H1 (cell line): ENCODE data around the gene TBC1D17. TPM values are rescaled to one million over a fixed set of nuclear protein-coding genes. Genes with fewer than 3 reads are reported as not detected.

Experiments used
- CTCF ChIA-PET: fragments of 300-600 bp; sonication (Branson Sonifier 250); formaldehyde crosslinking; loops from one replicate; lab custom pipeline; 2021; ENCODE audit not compliant: partially characterized antibody; lab: Charles Lee
- POLR2A ChIA-PET: fragments of 300-600 bp; sonication (Branson Sonifier 250); formaldehyde crosslinking; loops from one replicate; lab custom pipeline; 2021; ENCODE audit warnings: inconsistent platforms; ENCODE audit not compliant: partially characterized antibody; lab: Charles Lee
- DNase-seq, 2 experiments: peaks; one replicate each; pipeline versions ENCODE4 v3.0.0 to v3.0.0-alpha.2; 2010 to 2022; ENCODE audit warnings: low spot score in 2 of 2, low read depth in 1 of 2, mixed read lengths in 1 of 2
- FAIRE-seq: peaks from 2 replicates; lab custom pipeline; 2011; peaks lifted over from hg19 to GRCh38; lab: Jason Lieb, UNC
- H2AFZ ChIP-seq: 2 replicates; pipeline ENCODE4 v1.8.1; 2012; ENCODE audit warnings: low read length, inconsistent platforms
- H2AK5ac ChIP-seq: 2 replicates; pipeline ENCODE4 v1.6.1; 2013; ENCODE audit warnings: low read depth, low read length
- H2BK120ac ChIP-seq: replicated peaks from 2 replicates; pipeline ENCODE3; 2013; ENCODE audit warnings: low read depth, low read length, inconsistent platforms
- H2BK12ac ChIP-seq: 2 replicates; pipeline ENCODE4 v1.6.1; 2013; ENCODE audit warnings: low read depth, low read length
- H2BK15ac ChIP-seq: 2 replicates; pipeline ENCODE4 v1.6.1; 2013; ENCODE audit warnings: low read length
- H2BK20ac ChIP-seq: 2 replicates; pipeline ENCODE4 v1.6.1; 2013; ENCODE audit warnings: low read length
- H2BK5ac ChIP-seq: 2 replicates; pipeline ENCODE4 v1.6.1; 2013; ENCODE audit warnings: low read depth, low read length
- H3K14ac ChIP-seq: 2 replicates; pipeline ENCODE4 v1.6.1; 2013; ENCODE audit warnings: inconsistent platforms; ENCODE audit not compliant: insufficient read length
- H3K18ac ChIP-seq: 2 replicates; pipeline ENCODE4 v1.6.1; 2013; ENCODE audit warnings: low read length; ENCODE audit errors: extremely low read depth
- H3K23ac ChIP-seq: 2 replicates; pipeline ENCODE4 v1.6.1; 2013; ENCODE audit warnings: inconsistent platforms; ENCODE audit not compliant: insufficient read length
- H3K23me2 ChIP-seq: 2 replicates; pipeline ENCODE4 v1.6.1; 2013; ENCODE audit warnings: low read depth, low read length
- H3K27ac ChIP-seq: 2 replicates; pipeline ENCODE4 v1.6.1; 2011; ENCODE audit warnings: low read depth, low read length, inconsistent platforms
- H3K27me3 ChIP-seq, 4 experiments: replicated peaks in 1 of 4; 1 replicate in 1 of 4; 2 replicates in 3 of 4; pipeline versions ENCODE4 v1.6.1 to v1.8.1; 2011 to 2013; ENCODE audit warnings: low read length in 3 of 4, mild to moderate bottlenecking in 3 of 4, inconsistent platforms in 2 of 4, mixed read lengths in 2 of 4, moderate library complexity in 1 of 4; ENCODE audit not compliant: control insufficient read depth in 3 of 4, insufficient read depth in 3 of 4; ENCODE audit errors: extremely low read depth in 1 of 4
- H3K36me3 ChIP-seq, 4 experiments: 2 replicates each; pipeline versions ENCODE4 v1.6.1 to v1.8.1; 2011 to 2013; ENCODE audit warnings: mild to moderate bottlenecking in 4 of 4, low read length in 3 of 4, moderate library complexity in 2 of 4, control low read depth in 1 of 4, inconsistent platforms in 1 of 4; ENCODE audit not compliant: insufficient read depth in 4 of 4, control insufficient read depth in 2 of 4
- H3K4ac ChIP-seq: replicated peaks from 2 replicates; pipeline ENCODE3; 2013; ENCODE audit warnings: low read length, low read depth, mixed read lengths, inconsistent platforms; ENCODE audit not compliant: insufficient read length
- H3K4me1 ChIP-seq, 4 experiments: replicated peaks in 1 of 4; 1 replicate in 1 of 4; 2 replicates in 3 of 4; pipeline versions ENCODE4 v1.6.1 to v1.8.1; 2011 to 2013; ENCODE audit warnings: low read length in 3 of 4, inconsistent platforms in 2 of 4, mixed read lengths in 1 of 4; ENCODE audit not compliant: insufficient read depth in 4 of 4, control insufficient read depth in 3 of 4
- H3K4me2 ChIP-seq, 2 experiments: 2 replicates each; pipeline versions ENCODE4 v1.6.1 to v1.8.1; 2011 to 2013; ENCODE audit warnings: low read depth in 2 of 2, low read length in 2 of 2, control low read depth in 1 of 2, inconsistent platforms in 1 of 2, mild to moderate bottlenecking in 1 of 2; ENCODE audit not compliant: insufficient read depth in 1 of 2
- H3K4me3 ChIP-seq, 4 experiments: fragments of 200-600, 300-600 bp in 1 of 4; sonication (generic), shearing (Covaris generic), sonication (Bioruptor Twin) in 1 of 4; 2 replicates each; pipeline versions ENCODE4 v1.5.1 to v1.8.1; 2011 to 2016; ENCODE audit warnings: low read length in 4 of 4, low read depth in 3 of 4, control low read depth in 2 of 4, inconsistent platforms in 2 of 4, mild to moderate bottlenecking in 2 of 4, mixed read lengths in 1 of 4, moderate library complexity in 1 of 4; ENCODE audit not compliant: insufficient read depth in 2 of 4; ENCODE audit errors: extremely low read depth in 1 of 4
- H3K56ac ChIP-seq: replicated peaks from 2 replicates; pipeline ENCODE3; 2013; ENCODE audit warnings: low read depth, mild to moderate bottlenecking, mixed read lengths, low read length, inconsistent platforms; ENCODE audit not compliant: insufficient read length
- H3K79me1 ChIP-seq: 2 replicates; pipeline ENCODE4 v1.6.1; 2013; ENCODE audit warnings: low read depth, low read length, control low read depth
- H3K79me2 ChIP-seq, 2 experiments: 2 replicates each; pipeline versions ENCODE4 v1.6.1 to v1.8.1; 2012 to 2013; ENCODE audit warnings: low read length in 2 of 2, mild to moderate bottlenecking in 2 of 2, inconsistent platforms in 1 of 2; ENCODE audit not compliant: insufficient read depth in 2 of 2, control insufficient read depth in 1 of 2
- H3K9ac ChIP-seq, 4 experiments: replicated peaks in 1 of 4; 1 replicate in 1 of 4; 2 replicates in 3 of 4; pipeline versions ENCODE4 v1.6.1 to v1.8.1; 2011 to 2013; ENCODE audit warnings: low read depth in 3 of 4, low read length in 3 of 4, control low read depth in 2 of 4, mild to moderate bottlenecking in 2 of 4, moderate library complexity in 2 of 4, inconsistent platforms in 1 of 4; ENCODE audit errors: extremely low read depth in 1 of 4
- H3K9me3 ChIP-seq, 2 experiments: 2 replicates each; pipeline versions ENCODE4 v1.6.1 to v1.8.1; 2012 to 2013; ENCODE audit warnings: mild to moderate bottlenecking in 2 of 2, moderate library complexity in 2 of 2, control low read depth in 1 of 2, inconsistent platforms in 1 of 2, low read depth in 1 of 2, low read length in 1 of 2, mixed read lengths in 1 of 2; ENCODE audit not compliant: insufficient read depth in 2 of 2
- H4K20me1 ChIP-seq, 2 experiments: replicated peaks in 1 of 2; 2 replicates each; pipeline versions ENCODE3 to v1.8.1; 2011 to 2013; ENCODE audit warnings: inconsistent platforms in 2 of 2, low read length in 2 of 2, mild to moderate bottlenecking in 1 of 2; ENCODE audit not compliant: insufficient read depth in 2 of 2, control insufficient read depth in 1 of 2
- H4K5ac ChIP-seq: 2 replicates; pipeline ENCODE4 v1.6.1; 2013; ENCODE audit warnings: low read length, low read depth, mixed read lengths, inconsistent platforms; ENCODE audit not compliant: insufficient read length
- H4K8ac ChIP-seq: 2 replicates; pipeline ENCODE4 v1.8.0; 2013; ENCODE audit warnings: mild to moderate bottlenecking, moderate library complexity, low read length, inconsistent platforms; ENCODE audit not compliant: insufficient read depth; ENCODE audit errors: extremely low read depth
- H4K91ac ChIP-seq: replicated peaks from 2 replicates; pipeline ENCODE3; 2013; ENCODE audit warnings: low read length, mixed read lengths, inconsistent platforms; ENCODE audit not compliant: insufficient read length
- CBX5 ChIP-seq: fragments of 300-800, 300-1000 bp; sonication (generic); IDR thresholded peaks from 2 replicates; pipeline ENCODE4 v1.7.1; 2016; ENCODE audit warnings: antibody characterized with exemption, low read length, low read depth
- GABPA ChIP-seq: IDR thresholded peaks from 2 replicates; pipeline ENCODE4 v1.6.1; 2011; ENCODE audit warnings: mild to moderate bottlenecking, low read length, moderate library complexity, borderline replicate concordance; ENCODE audit not compliant: insufficient read depth
- HDAC6 ChIP-seq: IDR thresholded peaks from one replicate; pipeline ENCODE4 v1.7.1; 2012; ENCODE audit warnings: low read depth, mild to moderate bottlenecking, inconsistent platforms, low read length, moderate library complexity
- KDM5A ChIP-seq: fragments of 200-600 bp; IDR thresholded peaks from 2 replicates; pipeline ENCODE4 v1.7.1; 2012; ENCODE audit warnings: mild to moderate bottlenecking, low read length, inconsistent platforms, mixed read lengths
- NANOG ChIP-seq: IDR thresholded peaks from 2 replicates; pipeline ENCODE4 v1.6.1; 2011; ENCODE audit warnings: low read length, low read depth, mild to moderate bottlenecking, inconsistent platforms; ENCODE audit not compliant: insufficient read depth, poor library complexity, severe bottlenecking
- PHF8 ChIP-seq: fragments of 200-600 bp; sonication (generic); conservative IDR thresholded peaks from 2 replicates; pipeline ENCODE4 v1.7.1; 2012; ENCODE audit warnings: low read depth, mild to moderate bottlenecking, inconsistent platforms, low read length, moderate library complexity
- POLR2AphosphoS5 ChIP-seq: IDR thresholded peaks from 2 replicates; pipeline ENCODE4 v1.6.1; 2011; ENCODE audit warnings: low read depth, low read length
- RBBP5 ChIP-seq: IDR thresholded peaks from 2 replicates; pipeline ENCODE4 v1.7.1; 2012; ENCODE audit warnings: low read depth, mild to moderate bottlenecking, inconsistent platforms, low read length, moderate library complexity, borderline replicate concordance
- SIN3A ChIP-seq, 2 experiments: IDR thresholded peaks in 1 of 2; conservative IDR thresholded peaks in 1 of 2; 2 replicates each; pipeline ENCODE4 v1.6.1; 2011 to 2012; ENCODE audit warnings: low read length in 2 of 2, improper control_type of control experiment in 1 of 2, low read depth in 1 of 2, mild to moderate bottlenecking in 1 of 2
- SP1 ChIP-seq: IDR thresholded peaks from 2 replicates; pipeline ENCODE4 v1.6.1; 2011; ENCODE audit warnings: low read depth, low read length
- TEAD4 ChIP-seq: IDR thresholded peaks from 2 replicates; pipeline ENCODE4 v1.6.1; 2012; ENCODE audit warnings: low read depth, low read length, inconsistent platforms, mixed read lengths
- WGBS, 2 experiments: shearing (Covaris generic) in 1 of 2; methylation state at CpG; one replicate each; pipeline versions ENCODE4 v1.1.6 to v1.1.7; 2013 to 2015; ENCODE audit warnings: low lambda C conversion rate in 2 of 2, mixed read lengths in 2 of 2, inconsistent platforms in 1 of 2, low coverage in 1 of 2, missing lambda C conversion rate in 1 of 2; ENCODE audit not compliant: insufficient replicate concordance in 2 of 2, insufficient coverage in 1 of 2, insufficient read length in 1 of 2; ENCODE audit errors: extremely low coverage in 1 of 2, missing lambda C conversion rate in 1 of 2; 5-methylcytosine and 5-hydroxymethylcytosine counted together
- polyA plus RNA-seq, 7 experiments: library from polyadenylated mRNA; depleted of rRNA in 3 of 7; stranded (reverse) in 5 of 7; unstranded in 2 of 7; fragments of >200 nt in 5 of 7; fragments of 200-250 nt in 2 of 7; gene quantifications; 1 replicate in 5 of 7; 2 replicates in 1 of 7; 4 replicates in 1 of 7; pipeline versions ENCODE4 v1.2.1 to v1.2.3, GENCODE V29; 2011 to 2013; ENCODE audit warnings: missing spikeins in 2 of 7, mixed read lengths in 2 of 7
- total RNA-seq: library from RNA; stranded (reverse); fragmentation: NEBNext Ultra II Directional; extraction: Animal tissue kit (Norgen Biotek cat#: 25700); gene quantifications from 2 replicates; pipeline ENCODE4 v1.2.1, GENCODE V29; 2021
- TF ChIP-seq, protein P1 (sequence below): IDR thresholded peaks from 2 replicates; pipeline ENCODE4 v1.6.1; 2012; ENCODE audit warnings: inconsistent platforms

TBC1D17 gene
- total and polyA plus RNA-seq, 2 of the 8 experiments (the other 6 are each of a cell fraction or from before 2014, with no cell fraction given) = 30.3 to 44.9 TPM

GRCh38 chr19:49894011-49894664 is 16.6 kb downstream of the TBC1D17 start:
- no peak overlapping the region for H3K23ac ChIP-seq
- H2BK5ac ChIP-seq = no peak overlapping the region
- no peaks in the 10 kb centered on the region for H3K79me1 ChIP-seq
- no peak overlapping the region for H4K5ac ChIP-seq
- 93% methylated on average over 16 of the region's 18 CpGs; no CpG with 5 or more reads in 1 of the 2 experiments for WGBS, 2 experiments
- no peak overlapping the region for H4K91ac ChIP-seq
- H2AFZ ChIP-seq = no peak overlapping the region
- peaks cover 0 to 7% of the 10 kb centered on the region in 2 experiments; a peak in 3 of 4 replicates for H3K9me3 ChIP-seq
- H3K27me3 ChIP-seq = peaks cover 0 to 9% (median 5%) of the 10 kb centered on the region in 4 experiments; a peak in 4 of 7 replicates
- no peak overlapping the region for H3K4me2 ChIP-seq
- H3K4me1 ChIP-seq = peaks cover 0 to 15% (median 8%) of the 10 kb centered on the region in 4 experiments; a peak in 5 of 7 replicates
- no peak overlapping the region for H2BK20ac ChIP-seq
- DNase-seq (no peak), FAIRE-seq (no peak)
- H2BK15ac ChIP-seq = no peak overlapping the region
- ChIA-PET POLR2A (interaction anchor here (1.2 to 9.5 kb wide), 8 partner anchors 13 to 35 kb away, joined by 3 to 82 read pairs (median 5); partner anchors contain the start of genes AKT1S1, ATF5, NUP62 and TBC1D17), CTCF (interaction anchor here (0.6 to 2.7 kb wide), 7 partner anchors 13 to 860 kb away, joined by 3 to 15 read pairs (median 3); no protein-coding TSS in a partner anchor)
- peaks cover 0 to 4% (median 0%) of the 10 kb centered on the region in 4 experiments; a peak in 2 of 8 replicates for H3K36me3 ChIP-seq
- H3K14ac ChIP-seq = no peak overlapping the region
- H3K9ac ChIP-seq = no peak overlapping the region
- no peak overlapping the region for H2BK12ac ChIP-seq
- no peak overlapping the region for H3K4ac ChIP-seq
- peaks cover 0 to 1% of the 10 kb centered on the region in 2 experiments for H4K20me1 ChIP-seq
- H3K79me2 ChIP-seq = no peaks in the 10 kb centered on the region
- H2AK5ac ChIP-seq = no peak overlapping the region
- H3K56ac ChIP-seq = no peak overlapping the region
- H3K4me3 ChIP-seq = no peak overlapping the region
- no peak overlapping the region for H3K18ac ChIP-seq
- H3K23me2 ChIP-seq = peaks cover 2% of the 10 kb centered on the region; the same call in 1 of the 2 replicates
- H4K8ac ChIP-seq = no peak overlapping the region
- H3K27ac ChIP-seq = no peak overlapping the region
- no peak overlapping the region for H2BK120ac ChIP-seq
- no peak for TF ChIP-seq PHF8
- TF ChIP-seq CBX5 = no peak
- no peak for TF ChIP-seq SIN3A (conservative IDR thresholded peaks at IDR 0.05 in 1 of 2, IDR thresholded peaks at IDR 0.05 in 1 of 2; ENCODE audit: low read depth in 1 of 2, low read length in 2 of 2)
- no peak for TF ChIP-seq HDAC6
- no peak for TF ChIP-seq TEAD4
- TF ChIP-seq KDM5A = no peak
- TF ChIP-seq, protein P1, sequence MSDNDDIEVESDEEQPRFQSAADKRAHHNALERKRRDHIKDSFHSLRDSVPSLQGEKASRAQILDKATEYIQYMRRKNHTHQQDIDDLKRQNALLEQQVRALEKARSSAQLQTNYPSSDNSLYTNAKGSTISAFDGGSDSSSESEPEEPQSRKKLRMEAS = no peak
- no peak for TF ChIP-seq GABPA
- TF ChIP-seq RBBP5 = no peak
- no peak for TF ChIP-seq SP1
- TF ChIP-seq POLR2AphosphoS5 = no peak
- no peak for TF ChIP-seq NANOG
